Common myeloid progenitor, CD34-positive (primary cell): ENCODE data around the gene USF2.

Experiments
- CTCF ChIA-PET: fragments of 350-600 bp; sonication (Branson Sonifier 250); formaldehyde crosslinking; loops from one replicate; lab custom pipeline; 2021; ENCODE audit warnings: antibody characterized with exemption; lab: Charles Lee
- POLR2A ChIA-PET: fragments of 350-600 bp; sonication (Branson Sonifier 250); formaldehyde crosslinking; loops from one replicate; lab custom pipeline; 2021; ENCODE audit warnings: antibody characterized with exemption; lab: Charles Lee
- DNase-seq, 3 donors: peaks; one replicate each; pipeline versions ENCODE4 v3.0.0 to v3.0.0-alpha.2; 2013
- H3K27ac ChIP-seq, 2 experiments: 1 replicate in 1 of 2; 2 replicates in 1 of 2; pipeline ENCODE4 v1.7.0; 2013; ENCODE audit warnings: inconsistent platforms in 2 of 2, low read length in 2 of 2, mild to moderate bottlenecking in 2 of 2, low read depth in 1 of 2, moderate library complexity in 1 of 2; ENCODE audit not compliant: severe bottlenecking in 2 of 2, insufficient read depth in 1 of 2, poor library complexity in 1 of 2
- H3K27me3 ChIP-seq, 5 experiments: replicated peaks in 2 of 5; 1 replicate in 3 of 5; 2 replicates in 2 of 5; pipeline versions ENCODE4 v1.6.1 to v1.7.0; 2013; ENCODE audit warnings: low read length in 4 of 5, mild to moderate bottlenecking in 2 of 5, moderate library complexity in 2 of 5, inconsistent platforms in 1 of 5; ENCODE audit not compliant: insufficient read depth in 5 of 5, control insufficient read depth in 4 of 5
- H3K36me3 ChIP-seq, 4 experiments: 1 replicate in 2 of 4; 2 replicates in 2 of 4; pipeline versions ENCODE4 v1.6.1 to v1.7.0; 2013; ENCODE audit warnings: low read length in 3 of 4, control low read depth in 1 of 4, mild to moderate bottlenecking in 1 of 4; ENCODE audit not compliant: control insufficient read depth in 4 of 4, insufficient read depth in 4 of 4
- H3K4me1 ChIP-seq, 4 experiments: 1 replicate in 3 of 4; 2 replicates in 1 of 4; pipeline versions ENCODE4 v1.6.1 to v1.7.1; 2013; ENCODE audit warnings: low read length in 3 of 4, mild to moderate bottlenecking in 3 of 4, control low read depth in 1 of 4, inconsistent platforms in 1 of 4, moderate library complexity in 1 of 4; ENCODE audit not compliant: control insufficient read depth in 4 of 4, insufficient read depth in 4 of 4; ENCODE audit errors: control extremely low read depth in 1 of 4
- H3K4me3 ChIP-seq, 7 experiments: 1 replicate in 4 of 7; 2 replicates in 3 of 7; pipeline versions ENCODE4 v1.5.1 to v1.7.0; 2013; ENCODE audit warnings: mild to moderate bottlenecking in 7 of 7, low read length in 6 of 7, moderate library complexity in 6 of 7, inconsistent platforms in 2 of 7, low read depth in 2 of 7, control low read depth in 1 of 7; ENCODE audit not compliant: insufficient read depth in 4 of 7, control insufficient read depth in 1 of 7; ENCODE audit errors: extremely low read depth in 1 of 7
- H3K9me3 ChIP-seq, 5 experiments: 1 replicate in 4 of 5; 2 replicates in 1 of 5; pipeline versions ENCODE4 v1.6.1 to v1.7.1; 2013; ENCODE audit warnings: low read length in 4 of 5, mild to moderate bottlenecking in 2 of 5, inconsistent platforms in 1 of 5, low read depth in 1 of 5, moderate library complexity in 1 of 5; ENCODE audit not compliant: control insufficient read depth in 4 of 5, insufficient read depth in 2 of 5; ENCODE audit errors: control extremely low read depth in 1 of 5
- WGBS: methylation state at CpG from one replicate; pipeline ENCODE4 v1.1.5; 2013; ENCODE audit not compliant: insufficient coverage; 5-methylcytosine and 5-hydroxymethylcytosine counted together

Gene USF2

GRCh38 chr19:35294859-35295791 is 26.4 kb downstream of the USF2 start:
- ChIA-PET CTCF (interaction anchor here (0.6 to 1.9 kb wide), 13 partner anchors 9 to 165 kb away, joined by 3 to 14 read pairs (median 4); partner anchors contain the start of genes FFAR1 and HAMP), POLR2A (interaction anchor here (1.4 to 1.8 kb wide), 2 partner anchors 13 to 168 kb away, joined by 3 to 5 read pairs; partner anchors contain the start of gene HAMP)
- Histone ChIP-seq H3K27ac (no peak overlapping the region), H3K4me3 (peak overlapping the region in 1 of 7 experiments; percentile 30), H3K36me3 (no peaks in the 10 kb centered on the region), H3K4me1 (peaks cover 6 to 51% (median 43%) of the 10 kb centered on the region in 4 experiments), H3K27me3 (no peaks in the 10 kb centered on the region), H3K9me3 (no peaks in the 10 kb centered on the region)
- WGBS: 28% methylated on average over 13 of the region's 25 CpGs
- peak in 2 of 3 donors; percentile 46 to 58 for DNase-seq

GRCh38 chr19:35295792-35296462 is 27.2 kb downstream of the USF2 start:
- peak; percentile 93 to 99 (median 98) for DNase-seq
- ChIA-PET CTCF (interaction anchor here (0.6 to 1.9 kb wide), 13 partner anchors 10 to 199 kb away, joined by 3 to 14 read pairs (median 4); partner anchors contain the start of genes FFAR1 and HAMP), POLR2A (interaction anchor here (1.4 to 1.8 kb wide), 2 partner anchors 14 to 167 kb away, joined by 3 to 5 read pairs; partner anchors contain the start of gene HAMP)
- peaks cover 6 to 54% (median 43%) of the 10 kb centered on the region in 4 experiments for H3K4me1 ChIP-seq
- H3K36me3 ChIP-seq: no peaks in the 10 kb centered on the region
- peak overlapping the region in 1 of 7 experiments; percentile 30 for H3K4me3 ChIP-seq
- 1% methylated on average over 20 of the region's 24 CpGs for WGBS
- no peaks in the 10 kb centered on the region for H3K27me3 ChIP-seq
- H3K27ac ChIP-seq: no peak overlapping the region
- no peaks in the 10 kb centered on the region for H3K9me3 ChIP-seq

GRCh38 chr19:35296644-35297514 is 28.1 kb downstream of the USF2 start:
- peak in 2 of 3 donors; percentile 45 to 71 for DNase-seq
- Histone ChIP-seq H3K9me3 (no peaks in the 10 kb centered on the region), H3K27me3 (no peaks in the 10 kb centered on the region), H3K4me1 (peaks cover 6 to 54% (median 43%) of the 10 kb centered on the region in 4 experiments), H3K4me3 (no peak overlapping the region), H3K27ac (no peak overlapping the region), H3K36me3 (no peaks in the 10 kb centered on the region)
- WGBS: 100% methylated on average over 1 of the region's 7 CpGs
- ChIA-PET CTCF (interaction anchor here (0.8 to 1.9 kb wide), 5 partner anchors 10 to 198 kb away, joined by 3 to 6 read pairs (median 3); partner anchors contain the start of genes FFAR1 and HAMP), POLR2A (no interaction called here)

- peak in 1 of 3 donors; percentile 47 for DNase-seq
- Histone ChIP-seq H3K4me3 (no peak overlapping the region), H3K4me1 (peaks cover 6 to 54% (median 43%) of the 10 kb centered on the region in 4 experiments), H3K27ac (no peak overlapping the region), H3K9me3 (no peaks in the 10 kb centered on the region), H3K36me3 (no peaks in the 10 kb centered on the region), H3K27me3 (no peaks in the 10 kb centered on the region)
- ChIA-PET CTCF (interaction anchor here (1.3 to 1.6 kb wide), 2 partner anchors 10 to 198 kb away, joined by 3 to 4 read pairs; no protein-coding TSS in a partner anchor), POLR2A (no interaction called here)
- WGBS: 92% methylated on average over 3 of the region's 3 CpGs
Measured at GRCh38 chr19:35297515-35297848, 28.7 kb downstream of the USF2 start.

GRCh38 chr19:35297922-35298321 is 29.2 kb downstream of the USF2 start:
- peak in 1 of 3 donors; percentile 49 for DNase-seq
- no peak overlapping the region for H3K4me3 ChIP-seq
- H3K9me3 ChIP-seq: no peaks in the 10 kb centered on the region
- peaks cover 6 to 54% (median 43%) of the 10 kb centered on the region in 4 experiments for H3K4me1 ChIP-seq
- ChIA-PET POLR2A (no interaction called here), CTCF (no interaction called here)
- 79% methylated on average over 2 of the region's 2 CpGs for WGBS
- H3K27ac ChIP-seq: no peak overlapping the region
- H3K36me3 ChIP-seq: no peaks in the 10 kb centered on the region
- no peaks in the 10 kb centered on the region for H3K27me3 ChIP-seq

- CTCF ChIA-PET: no interaction called here
Measured at GRCh38 chr19:35298561-35298972, 29.8 kb downstream of the USF2 start.

More at GRCh38 chr19:35298561-35298972, 29.8 kb downstream of the USF2 start:
- no peak overlapping the region for H3K4me3 ChIP-seq
- no peaks in the 10 kb centered on the region for H3K9me3 ChIP-seq
- peak in 1 of 3 donors; percentile 42 for DNase-seq
- no peaks in the 10 kb centered on the region for H3K36me3 ChIP-seq
- POLR2A ChIA-PET: no interaction called here
- no peaks in the 10 kb centered on the region for H3K27me3 ChIP-seq
- peaks cover 6 to 54% (median 42%) of the 10 kb centered on the region in 4 experiments for H3K4me1 ChIP-seq
- H3K27ac ChIP-seq: no peak overlapping the region
- 86% methylated on average over 3 of the region's 5 CpGs for WGBS
